CD8-positive, alpha-beta memory T cell (primary cell): Measurements from ENCODE around the gene RFC4. TPM values are rescaled to one million over a fixed set of nuclear protein-coding genes. Genes with fewer than 3 reads are reported as not detected.

Experiments used
- CTCF ChIA-PET: fragments of 350-600 bp; sonication (Branson Sonifier 250); formaldehyde crosslinking; loops from one replicate; lab custom pipeline; 2021; ENCODE audit warnings: antibody characterized with exemption; lab: Charles Lee
- POLR2A ChIA-PET: fragments of 350-600 bp; sonication (Branson Sonifier 250); formaldehyde crosslinking; loops from one replicate; lab custom pipeline; 2021; ENCODE audit warnings: antibody characterized with exemption; lab: Charles Lee
- DNase-seq, 5 donors: peaks; one replicate each; pipeline versions ENCODE4 v3.0.0 to v3.0.0-alpha.2; 2020 to 2022; ENCODE audit warnings: mixed read lengths in 1 of 5
- H3K27ac ChIP-seq: one replicate; pipeline ENCODE4 v1.7.0; 2013; ENCODE audit warnings: low read depth, mild to moderate bottlenecking, low read length, moderate library complexity
- H3K27me3 ChIP-seq: 2 replicates; pipeline ENCODE4 v1.7.0; 2013; ENCODE audit warnings: low read length, mild to moderate bottlenecking; ENCODE audit not compliant: insufficient read depth, poor library complexity, severe bottlenecking
- H3K36me3 ChIP-seq: 2 replicates; pipeline ENCODE4 v1.7.0; 2013; ENCODE audit warnings: mild to moderate bottlenecking, low read length, moderate library complexity; ENCODE audit not compliant: insufficient read depth
- H3K4me1 ChIP-seq: 2 replicates; pipeline ENCODE4 v1.7.0; 2013; ENCODE audit warnings: mild to moderate bottlenecking, low read length, moderate library complexity; ENCODE audit not compliant: insufficient read depth
- H3K4me3 ChIP-seq: 2 replicates; pipeline ENCODE4 v1.7.0; 2013; ENCODE audit warnings: mild to moderate bottlenecking, low read length
- H3K9me3 ChIP-seq: 2 replicates; pipeline ENCODE4 v1.7.0; 2013; ENCODE audit warnings: mild to moderate bottlenecking, low read length
- H3K27ac Mint-ChIP-seq, 8 donors: one replicate each; pipeline ENCODE4 v1.8.0; 2020 to 2021; ENCODE audit warnings: mixed read lengths in 8 of 8, mild to moderate bottlenecking in 6 of 8, inconsistent platforms in 3 of 8, moderate library complexity in 3 of 8
- H3K27me3 Mint-ChIP-seq, 2 donors: one replicate each; pipeline ENCODE4 v1.8.0; 2020 to 2021; ENCODE audit warnings: mixed read lengths in 2 of 2, mild to moderate bottlenecking in 1 of 2, moderate library complexity in 1 of 2
- H3K36me3 Mint-ChIP-seq, 3 donors: one replicate each; pipeline ENCODE4 v1.8.0; 2020 to 2021; ENCODE audit warnings: mixed read lengths in 3 of 3, inconsistent platforms in 1 of 3, mild to moderate bottlenecking in 1 of 3
- H3K4me1 Mint-ChIP-seq, 3 donors: one replicate each; pipeline ENCODE4 v1.8.0; 2020 to 2021; ENCODE audit warnings: mixed read lengths in 3 of 3, inconsistent platforms in 1 of 3, mild to moderate bottlenecking in 1 of 3
- H3K4me3 Mint-ChIP-seq, 7 donors: one replicate each; pipeline ENCODE4 v1.8.0; 2020 to 2021; ENCODE audit warnings: mixed read lengths in 7 of 7, mild to moderate bottlenecking in 6 of 7, moderate library complexity in 4 of 7, inconsistent platforms in 2 of 7
- H3K9me3 Mint-ChIP-seq, 5 donors: one replicate each; pipeline ENCODE4 v1.8.0; 2020 to 2022; ENCODE audit warnings: mixed read lengths in 5 of 5, mild to moderate bottlenecking in 3 of 5, moderate library complexity in 2 of 5, inconsistent platforms in 1 of 5
- polyA plus RNA-seq: library from polyadenylated mRNA; unstranded; fragments of 300-500 nt; fragmentation: Illumina TruSeq; gene quantifications from one replicate; pipeline ENCODE4 v1.2.3, GENCODE V29; 2021
- total RNA-seq, 2 experiments: library from RNA; stranded (reverse); gene quantifications; one replicate each; pipeline ENCODE4 v1.2.3, GENCODE V29; 2021

RFC4 gene
- total and polyA plus RNA-seq, 3 experiments from 2014 or later, result 23.9 to 110 (median 106) TPM

DNA sequence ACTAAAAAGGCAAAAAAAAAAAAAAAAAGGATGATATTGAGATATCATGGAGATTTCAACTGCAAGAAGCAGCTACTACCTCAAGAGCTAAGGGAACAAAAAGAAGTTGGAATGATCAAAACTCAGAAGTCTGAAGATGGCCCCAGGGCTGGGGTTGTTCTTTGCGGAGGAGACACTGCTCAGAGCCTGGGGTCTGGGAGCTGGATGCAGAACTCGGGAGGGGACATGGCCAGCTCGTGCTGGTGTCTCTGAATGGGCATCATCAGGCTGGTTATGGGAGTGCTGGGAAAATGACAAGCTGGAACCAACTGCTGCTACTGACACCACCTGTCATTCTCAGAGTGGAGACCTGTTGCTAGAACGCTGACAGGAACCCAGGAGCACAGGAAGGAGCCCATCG, 22.1 kb upstream of the RFC4 start:
- Histone ChIP-seq H3K27me3 (peaks cover 32% of the 10 kb centered on the region), H3K4me1 (peaks cover 23% of the 10 kb centered on the region), H3K36me3 (no peaks in the 10 kb centered on the region), H3K27ac (no peak overlapping the region), H3K9me3 (no peaks in the 10 kb centered on the region), H3K4me3 (no peak overlapping the region)
- POLR2A ChIA-PET, result interaction anchor here (0.6 to 1.9 kb wide), 2 partner anchors 45 to 253 kb away, joined by 4 to 13 read pairs; partner anchors contain the start of gene EIF4A2
- no peaks in the 10 kb centered on the region for H3K36me3 Mint-ChIP-seq
- no peak overlapping the region for H3K27ac Mint-ChIP-seq
- no peak for DNase-seq
- H3K27me3 Mint-ChIP-seq, result peaks cover 28 to 57% of the 10 kb centered on the region in 2 donors
- CTCF ChIA-PET, result interaction anchor here (1.9 to 13.3 kb wide), 3 partner anchors 21 to 337 kb away, joined by 6 to 217 read pairs (median 9); partner anchors contain the start of gene AHSG
- peak overlapping the region in 4 of 7 donors; percentile 12 to 89 (median 52) for H3K4me3 Mint-ChIP-seq
- H3K4me1 Mint-ChIP-seq, result peaks cover 8 to 25% (median 11%) of the 10 kb centered on the region in 3 donors
- H3K9me3 Mint-ChIP-seq, result no peaks in the 10 kb centered on the region

DNA sequence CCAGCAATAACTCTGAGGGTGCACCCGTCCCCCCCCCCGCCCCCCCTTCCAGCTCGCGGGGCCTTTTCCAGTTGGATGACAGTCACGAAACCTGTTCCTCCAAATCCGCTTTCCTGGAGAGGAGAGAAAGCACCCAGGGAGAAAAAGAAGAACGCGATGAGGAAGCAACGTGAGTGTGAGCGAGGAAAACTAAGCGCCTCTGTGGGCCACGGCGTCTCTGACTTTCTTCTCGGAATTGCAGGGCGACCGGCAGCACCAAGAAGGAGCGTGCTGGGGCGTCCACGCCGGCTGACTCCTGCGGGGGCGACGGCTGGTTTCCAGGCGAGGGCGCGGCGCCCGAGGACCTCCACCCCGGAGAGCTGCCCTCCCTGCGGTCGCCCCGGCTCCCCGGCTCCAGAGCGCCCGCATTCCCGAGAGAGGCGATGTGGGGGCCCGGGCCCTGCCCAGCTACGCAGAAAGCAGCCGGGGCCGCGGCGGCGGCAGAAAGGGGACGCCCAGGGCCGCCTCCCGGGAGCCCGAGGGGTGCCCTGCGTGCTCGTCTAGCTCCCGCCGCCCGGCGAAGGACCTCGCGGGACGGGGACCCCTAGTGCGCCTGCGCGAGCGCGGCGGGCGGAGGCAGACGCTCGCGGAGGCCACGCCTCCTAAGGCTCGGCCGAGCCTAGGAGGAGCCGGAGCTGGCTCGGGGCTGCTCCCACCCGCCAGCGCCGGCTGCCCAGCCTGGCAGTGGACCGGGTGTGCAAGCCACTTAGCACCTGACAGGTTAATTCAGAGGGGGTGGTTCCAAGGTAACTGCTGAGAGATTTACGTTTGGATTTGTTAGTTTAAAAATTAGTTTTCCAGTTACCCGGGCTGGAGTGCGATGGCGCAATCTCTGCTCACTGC, 20.9 kb upstream of the RFC4 start:
- Histone ChIP-seq H3K4me3 (peak overlapping the region; percentile 68), H3K4me1 (peaks cover 23% of the 10 kb centered on the region), H3K27me3 (peaks cover 28% of the 10 kb centered on the region), H3K36me3 (no peaks in the 10 kb centered on the region), H3K27ac (no peak overlapping the region), H3K9me3 (no peaks in the 10 kb centered on the region)
- CTCF ChIA-PET, result interaction anchor here (0.7 to 13.3 kb wide), 7 partner anchors 22 to 338 kb away, joined by 3 to 217 read pairs (median 5); partner anchors contain the start of genes AHSG and RPL39L
- DNase-seq, result peak; percentile 82 to 92 (median 85)
- peaks cover 8 to 25% (median 11%) of the 10 kb centered on the region in 3 donors for H3K4me1 Mint-ChIP-seq
- H3K36me3 Mint-ChIP-seq, result no peaks in the 10 kb centered on the region
- peak overlapping the region in 1 of 8 donors; percentile 73 for H3K27ac Mint-ChIP-seq
- no peaks in the 10 kb centered on the region for H3K9me3 Mint-ChIP-seq
- peaks cover 28 to 50% of the 10 kb centered on the region in 2 donors for H3K27me3 Mint-ChIP-seq
- POLR2A ChIA-PET, result interaction anchor here (1.0 to 1.9 kb wide), 6 partner anchors 21 to 312 kb away, joined by 3 to 13 read pairs (median 4); partner anchors contain the start of genes EIF4A2, RFC4, RPL39L and ST6GAL1
- peak overlapping the region; percentile 62 to 89 (median 71) for H3K4me3 Mint-ChIP-seq

DNA sequence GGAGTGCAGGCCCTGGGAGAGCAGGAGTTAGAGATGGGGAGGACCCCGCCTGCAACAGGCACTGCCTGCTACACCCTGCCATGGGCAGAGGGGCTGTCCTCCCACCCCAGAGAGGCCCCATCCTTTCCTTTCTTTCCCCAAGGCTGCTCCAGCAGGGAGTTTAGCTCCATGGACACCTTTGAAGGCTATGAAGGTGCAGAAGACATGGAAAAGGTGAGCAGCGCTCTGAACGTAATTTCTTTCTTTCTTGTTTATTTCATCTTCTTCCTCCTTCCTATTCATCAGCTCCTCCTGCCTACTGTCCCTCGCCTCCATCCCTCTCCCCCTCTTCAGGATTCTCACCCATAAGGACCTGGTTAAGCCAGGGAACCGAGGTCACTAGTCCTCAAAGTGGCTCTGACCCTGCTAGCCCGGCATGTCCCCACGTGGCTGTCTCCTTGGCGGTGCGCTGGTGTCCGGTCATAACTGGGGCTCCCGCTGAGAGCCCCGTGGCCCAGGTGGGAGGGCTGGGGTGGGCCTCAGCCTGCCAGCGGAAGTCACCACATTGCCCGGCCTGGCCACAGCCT, 20.2 kb upstream of the RFC4 start:
- Mint-ChIP-seq H3K9me3 (no peaks in the 10 kb centered on the region), H3K4me3 (peak overlapping the region; percentile 62 to 89 (median 71)), H3K27me3 (peaks cover 28 to 43% of the 10 kb centered on the region in 2 donors), H3K27ac (peak overlapping the region in 2 of 8 donors; percentile 10 to 91), H3K36me3 (no peaks in the 10 kb centered on the region), H3K4me1 (peaks cover 8 to 25% (median 11%) of the 10 kb centered on the region in 3 donors)
- peak overlapping the region; percentile 68 for H3K4me3 ChIP-seq
- no peaks in the 10 kb centered on the region for H3K9me3 ChIP-seq
- H3K27me3 ChIP-seq, result peaks cover 28% of the 10 kb centered on the region
- POLR2A ChIA-PET, result interaction anchor here (1.1 to 1.9 kb wide), 3 partner anchors 43 to 313 kb away, joined by 4 to 13 read pairs (median 13); partner anchors contain the start of genes EIF4A2, RPL39L and ST6GAL1
- H3K36me3 ChIP-seq, result no peaks in the 10 kb centered on the region
- peak in 1 of 5 donors; percentile 11 for DNase-seq
- H3K27ac ChIP-seq, result no peak overlapping the region
- peaks cover 23% of the 10 kb centered on the region for H3K4me1 ChIP-seq
- CTCF ChIA-PET, result interaction anchor here (0.8 to 13.3 kb wide), 5 partner anchors 20 to 338 kb away, joined by 3 to 217 read pairs (median 6); partner anchors contain the start of genes AHSG and RFC4

DNA sequence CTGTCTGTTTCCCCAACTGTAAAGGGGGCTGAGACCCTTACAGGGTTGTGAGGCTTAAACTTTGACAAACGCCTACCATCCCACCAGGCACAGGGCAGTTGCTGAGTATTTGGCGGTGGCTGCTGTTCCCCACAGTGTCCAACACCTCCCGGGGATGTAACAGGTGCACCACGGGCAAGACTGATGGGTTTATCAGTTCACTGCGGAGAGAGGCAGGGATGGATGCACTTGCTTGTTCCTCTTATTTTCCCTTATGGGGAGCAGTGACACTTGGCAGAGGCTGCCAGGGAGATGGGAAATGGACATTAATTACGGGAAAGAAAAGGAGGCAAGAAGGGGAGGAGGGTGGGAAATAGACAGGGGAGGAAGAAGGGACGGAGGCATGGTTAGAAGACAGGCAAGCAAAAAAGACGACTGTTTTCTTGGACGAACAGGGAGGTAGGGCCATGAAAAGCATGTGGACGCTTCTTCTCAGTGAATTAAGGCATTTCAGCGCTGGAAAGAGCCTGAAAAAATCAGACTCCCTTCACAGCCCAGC, 19.7 kb upstream of the RFC4 start:
- ChIA-PET CTCF (interaction anchor here (0.8 to 13.3 kb wide), 2 partner anchors 20 to 211 kb away, joined by 3 to 217 read pairs; partner anchors contain the start of genes AHSG and RFC4), POLR2A (no interaction called here)
- Histone ChIP-seq H3K36me3 (no peaks in the 10 kb centered on the region), H3K4me3 (no peak overlapping the region), H3K4me1 (peaks cover 23% of the 10 kb centered on the region), H3K27ac (no peak overlapping the region), H3K9me3 (no peaks in the 10 kb centered on the region), H3K27me3 (peaks cover 28% of the 10 kb centered on the region)
- Mint-ChIP-seq H3K27ac (peak overlapping the region in 2 of 8 donors; percentile 21 to 91), H3K36me3 (no peaks in the 10 kb centered on the region), H3K27me3 (peaks cover 27 to 37% of the 10 kb centered on the region in 2 donors), H3K4me3 (peak overlapping the region; percentile 56 to 89 (median 71)), H3K4me1 (peaks cover 8 to 25% (median 11%) of the 10 kb centered on the region in 3 donors), H3K9me3 (no peaks in the 10 kb centered on the region)
- no peak for DNase-seq

DNA sequence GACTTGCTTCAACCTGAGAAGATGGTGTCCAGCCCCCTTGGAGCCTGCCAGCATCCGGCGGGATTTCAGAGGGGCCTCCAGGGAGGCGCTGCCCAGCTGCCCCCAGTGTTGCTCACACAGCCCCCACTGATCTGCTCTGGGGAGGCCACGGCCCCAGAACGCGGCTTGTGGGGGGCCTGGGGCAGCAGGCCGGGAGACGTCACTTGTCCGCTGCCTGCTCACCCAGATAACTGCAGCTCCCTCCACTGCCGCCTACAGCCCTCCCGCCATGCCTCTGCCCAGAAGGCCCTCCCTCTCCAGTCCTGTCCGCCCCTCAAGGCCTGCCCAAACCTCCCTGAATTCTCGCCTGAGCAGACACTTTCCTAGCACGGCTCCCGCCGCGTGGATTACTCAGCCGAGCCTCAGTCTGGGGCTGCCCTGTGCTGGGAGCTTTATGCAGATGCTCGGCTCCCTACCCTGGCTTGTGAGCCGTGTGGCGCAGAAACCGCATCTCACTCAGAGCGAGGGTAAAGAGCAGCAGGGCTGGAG, 19.1 kb upstream of the RFC4 start:
- H3K27ac Mint-ChIP-seq, result peak overlapping the region in 1 of 8 donors; percentile 21
- H3K9me3 Mint-ChIP-seq, result no peaks in the 10 kb centered on the region
- no peak overlapping the region for H3K27ac ChIP-seq
- peaks cover 23% of the 10 kb centered on the region for H3K4me1 ChIP-seq
- H3K4me3 Mint-ChIP-seq, result peak overlapping the region in 6 of 7 donors; percentile 56 to 77 (median 70)
- H3K27me3 Mint-ChIP-seq, result peaks cover 22 to 31% of the 10 kb centered on the region in 2 donors
- peaks cover 8 to 25% (median 11%) of the 10 kb centered on the region in 3 donors for H3K4me1 Mint-ChIP-seq
- POLR2A ChIA-PET, result interaction anchor here (1.1 kb wide), 1 partner anchor 106 kb away, joined by 4 read pairs; no protein-coding TSS in a partner anchor
- H3K27me3 ChIP-seq, result peaks cover 27% of the 10 kb centered on the region
- H3K36me3 ChIP-seq, result no peaks in the 10 kb centered on the region
- no peaks in the 10 kb centered on the region for H3K9me3 ChIP-seq
- no peak overlapping the region for H3K4me3 ChIP-seq
- CTCF ChIA-PET, result interaction anchor here (1.2 to 13.3 kb wide), 3 partner anchors 106 to 285 kb away, joined by 3 to 217 read pairs (median 6); partner anchors contain the start of gene AHSG
- DNase-seq, result no peak
- H3K36me3 Mint-ChIP-seq, result no peaks in the 10 kb centered on the region

DNA sequence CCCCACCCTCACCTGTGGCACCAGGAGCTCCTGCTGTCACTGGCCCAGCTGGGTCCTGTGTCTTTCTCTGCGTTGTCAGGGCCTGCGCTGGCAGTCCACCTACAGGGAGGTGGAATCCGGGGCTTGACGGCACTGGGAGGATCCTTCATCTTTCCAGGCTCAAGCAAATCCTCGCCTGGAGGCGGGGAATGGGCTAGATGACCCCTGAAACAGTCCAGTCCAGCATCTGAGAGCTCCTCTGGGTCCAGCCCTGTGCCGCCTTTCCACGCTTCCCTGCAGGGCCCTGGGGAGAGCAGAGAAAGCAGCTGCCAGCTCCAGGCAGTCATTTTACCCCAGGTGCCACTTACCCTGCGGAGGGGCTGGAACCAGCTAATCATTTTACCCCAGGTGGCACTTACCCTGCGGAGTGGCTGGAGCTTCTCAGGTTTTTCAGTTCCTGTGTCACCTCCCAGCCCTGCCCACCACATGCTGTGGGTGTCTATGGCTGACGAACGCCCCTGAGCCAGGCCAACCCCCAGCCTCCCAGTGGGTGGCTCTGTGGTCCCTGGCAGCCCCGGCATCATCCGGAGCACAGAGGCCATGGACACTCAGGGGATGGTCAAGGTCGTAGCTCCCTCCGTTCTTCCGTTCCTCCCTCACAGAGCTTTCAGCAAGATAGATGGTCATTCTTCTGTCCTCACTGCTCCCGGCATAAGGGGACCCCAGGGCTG, 18.3 kb upstream of the RFC4 start:
- Histone ChIP-seq H3K4me1 (peaks cover 23% of the 10 kb centered on the region), H3K27me3 (peaks cover 20% of the 10 kb centered on the region), H3K36me3 (no peaks in the 10 kb centered on the region), H3K9me3 (no peaks in the 10 kb centered on the region), H3K27ac (no peak overlapping the region), H3K4me3 (no peak overlapping the region)
- Mint-ChIP-seq H3K4me1 (peaks cover 11 to 25% (median 11%) of the 10 kb centered on the region in 3 donors), H3K4me3 (no peak overlapping the region), H3K36me3 (no peaks in the 10 kb centered on the region), H3K9me3 (no peaks in the 10 kb centered on the region), H3K27me3 (peaks cover 16 to 23% of the 10 kb centered on the region in 2 donors), H3K27ac (no peak overlapping the region)
- ChIA-PET POLR2A (interaction anchor here (1.1 kb wide), 1 partner anchor 107 kb away, joined by 4 read pairs; no protein-coding TSS in a partner anchor), CTCF (interaction anchor here (1.2 to 13.3 kb wide), 3 partner anchors 107 to 284 kb away, joined by 3 to 217 read pairs (median 6); partner anchors contain the start of gene AHSG)
- DNase-seq, result no peak
